Measurements from ENCODE around the gene DLEC1.
"Not testable (repeated sequence)": the region's sequence is repeated elsewhere in the genome, so short reads cannot be mapped to it uniquely, and the experiment has no call there.

Gene DLEC1

DNA sequence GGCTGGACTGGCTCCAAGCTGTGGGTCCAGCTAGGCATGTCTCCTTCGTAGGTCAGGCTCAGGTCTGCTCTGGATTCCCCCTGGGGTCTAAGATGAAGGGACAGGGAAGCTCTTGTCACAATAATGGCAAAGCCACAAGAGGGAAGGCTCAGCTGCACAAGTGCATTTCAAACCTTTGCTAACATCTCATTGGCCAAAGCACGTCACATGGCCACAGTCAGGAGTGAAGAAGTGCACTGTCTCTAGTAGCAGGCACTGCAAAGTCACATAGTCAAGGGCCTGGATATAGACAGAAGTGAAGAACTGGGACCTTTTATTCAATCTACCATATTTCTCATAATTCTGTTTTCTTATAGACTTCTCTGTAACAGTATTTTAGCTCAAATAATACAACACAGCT lies 20.1 kb downstream of the DLEC1 start:
- Histone ChIP-seq H3K27me3 (ENCODE audit: insufficient read depth, low read depth) (no peaks in the 10 kb centered on the region), H3K79me2 (ENCODE audit: insufficient read depth, low read depth) (no peaks in the 10 kb centered on the region), H2AFZ (ENCODE audit: low read depth) (no peak overlapping the region), H3K9ac (no peak overlapping the region), H3K4me1 (ENCODE audit: low read depth, poor library complexity, severe bottlenecking) (no peaks in the 10 kb centered on the region), H3K36me3 (ENCODE audit: insufficient read depth) (no peaks in the 10 kb centered on the region), H4K20me1 (ENCODE audit: insufficient read depth) (no peaks in the 10 kb centered on the region), H3K4me3 (IDR thresholded peaks at IDR 0.05; ENCODE audit: insufficient read depth, low read depth, low read length) (no peak overlapping the region), H3K27ac (no peak overlapping the region), H3K4me2 (no peak overlapping the region)
- TF ChIP-seq, protein P1, sequence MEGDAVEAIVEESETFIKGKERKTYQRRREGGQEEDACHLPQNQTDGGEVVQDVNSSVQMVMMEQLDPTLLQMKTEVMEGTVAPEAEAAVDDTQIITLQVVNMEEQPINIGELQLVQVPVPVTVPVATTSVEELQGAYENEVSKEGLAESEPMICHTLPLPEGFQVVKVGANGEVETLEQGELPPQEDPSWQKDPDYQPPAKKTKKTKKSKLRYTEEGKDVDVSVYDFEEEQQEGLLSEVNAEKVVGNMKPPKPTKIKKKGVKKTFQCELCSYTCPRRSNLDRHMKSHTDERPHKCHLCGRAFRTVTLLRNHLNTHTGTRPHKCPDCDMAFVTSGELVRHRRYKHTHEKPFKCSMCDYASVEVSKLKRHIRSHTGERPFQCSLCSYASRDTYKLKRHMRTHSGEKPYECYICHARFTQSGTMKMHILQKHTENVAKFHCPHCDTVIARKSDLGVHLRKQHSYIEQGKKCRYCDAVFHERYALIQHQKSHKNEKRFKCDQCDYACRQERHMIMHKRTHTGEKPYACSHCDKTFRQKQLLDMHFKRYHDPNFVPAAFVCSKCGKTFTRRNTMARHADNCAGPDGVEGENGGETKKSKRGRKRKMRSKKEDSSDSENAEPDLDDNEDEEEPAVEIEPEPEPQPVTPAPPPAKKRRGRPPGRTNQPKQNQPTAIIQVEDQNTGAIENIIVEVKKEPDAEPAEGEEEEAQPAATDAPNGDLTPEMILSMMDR (conservative IDR thresholded peaks at IDR 0.05; ENCODE audit: low read depth, low read length), result no peak

DNA sequence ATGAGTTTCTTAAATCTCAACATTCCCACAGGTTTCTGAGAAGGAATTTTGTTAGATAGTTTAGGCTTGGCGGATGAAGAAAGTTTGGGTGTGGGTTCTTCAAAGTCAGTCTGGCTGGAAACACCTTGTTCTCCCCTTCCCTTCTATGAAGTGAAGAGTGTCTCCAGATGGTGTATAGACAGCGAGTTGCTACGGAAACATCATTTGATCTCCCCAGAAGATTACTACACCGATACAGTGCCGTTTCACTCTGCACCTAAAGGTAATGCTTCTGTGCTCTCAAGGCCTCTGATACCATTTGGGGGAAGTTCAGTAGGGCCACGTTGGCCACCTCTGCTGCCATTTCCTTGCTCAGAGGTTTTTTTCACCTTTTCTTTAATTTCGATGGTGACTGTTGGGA lies 20.6 kb downstream of the DLEC1 start:
- no peaks in the 10 kb centered on the region for H3K36me3 ChIP-seq (ENCODE audit: insufficient read depth)
- H3K27me3 ChIP-seq (ENCODE audit: insufficient read depth, low read depth), result no peaks in the 10 kb centered on the region
- H4K20me1 ChIP-seq (ENCODE audit: insufficient read depth), result no peaks in the 10 kb centered on the region
- H3K9ac ChIP-seq, result no peak overlapping the region
- no peaks in the 10 kb centered on the region for H3K4me1 ChIP-seq (ENCODE audit: low read depth, poor library complexity, severe bottlenecking)
- H2AFZ ChIP-seq (ENCODE audit: low read depth), result no peak overlapping the region
- TF ChIP-seq, protein P1 (conservative IDR thresholded peaks at IDR 0.05; ENCODE audit: low read depth, low read length), result no peak
- H3K27ac ChIP-seq, result no peak overlapping the region
- no peaks in the 10 kb centered on the region for H3K79me2 ChIP-seq (ENCODE audit: insufficient read depth, low read depth)
- H3K4me3 ChIP-seq (IDR thresholded peaks at IDR 0.05; ENCODE audit: insufficient read depth, low read depth, low read length), result no peak overlapping the region
- no peak overlapping the region for H3K4me2 ChIP-seq

DNA sequence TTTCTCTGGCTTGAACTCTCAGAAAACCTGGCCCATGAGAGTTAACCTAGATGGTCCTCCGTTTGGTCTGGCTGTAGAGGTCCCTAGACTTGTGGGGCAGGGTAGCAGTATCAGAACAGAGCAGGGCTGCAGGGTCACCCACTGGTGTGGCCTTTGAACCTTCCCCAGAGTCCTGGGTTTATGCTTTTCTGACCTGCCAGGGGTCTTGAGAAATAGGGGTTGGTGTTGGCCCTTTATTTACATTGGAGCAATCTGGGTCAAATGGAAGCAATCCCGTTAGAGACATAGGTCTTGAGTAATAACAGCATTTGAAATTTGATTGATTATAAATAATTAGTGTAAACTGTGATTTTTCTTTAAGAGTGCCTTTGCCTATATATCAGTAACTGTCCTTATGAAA lies 23.8 kb downstream of the DLEC1 start:
- H3K4me1 ChIP-seq (ENCODE audit: low read depth, poor library complexity, severe bottlenecking), result no peaks in the 10 kb centered on the region
- H3K36me3 ChIP-seq (ENCODE audit: insufficient read depth), result no peaks in the 10 kb centered on the region
- no peak overlapping the region for H2AFZ ChIP-seq (ENCODE audit: low read depth)
- H3K27ac ChIP-seq, result no peak overlapping the region
- H3K9ac ChIP-seq, result no peak overlapping the region
- no peak overlapping the region for H3K4me3 ChIP-seq (IDR thresholded peaks at IDR 0.05; ENCODE audit: insufficient read depth, low read depth, low read length)
- H3K4me2 ChIP-seq, result no peak overlapping the region
- no peaks in the 10 kb centered on the region for H3K79me2 ChIP-seq (ENCODE audit: insufficient read depth, low read depth)
- H4K20me1 ChIP-seq (ENCODE audit: insufficient read depth), result no peaks in the 10 kb centered on the region
- H3K27me3 ChIP-seq (ENCODE audit: insufficient read depth, low read depth), result no peaks in the 10 kb centered on the region
- TF ChIP-seq, protein P1 (conservative IDR thresholded peaks at IDR 0.05; ENCODE audit: low read depth, low read length), result no peak

DNA sequence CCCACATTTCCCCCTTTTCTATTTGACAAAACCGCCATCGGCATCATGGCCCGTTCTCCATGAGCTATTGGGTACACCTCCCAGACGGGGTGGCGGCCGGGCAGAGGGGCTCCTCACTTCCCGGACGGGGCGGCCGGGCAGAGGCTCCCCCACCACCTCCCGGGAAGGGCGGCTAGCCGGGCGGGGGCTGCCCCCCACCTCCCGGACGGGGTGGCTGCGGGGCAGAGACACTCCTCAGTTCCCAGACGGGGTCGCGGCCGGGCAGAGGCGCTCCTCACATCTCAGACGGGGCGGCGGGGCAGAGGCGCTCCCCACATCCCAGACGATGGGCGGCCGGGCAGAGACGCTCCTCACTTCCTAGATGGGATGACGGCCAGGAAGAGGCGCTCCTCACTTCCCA lies 25.4 kb downstream of the DLEC1 start:
- H4K20me1 ChIP-seq (ENCODE audit: insufficient read depth); H3K27me3 ChIP-seq (ENCODE audit: insufficient read depth, low read depth); H3K36me3 ChIP-seq (ENCODE audit: insufficient read depth); H3K9ac ChIP-seq; H3K27ac ChIP-seq; H3K4me3 ChIP-seq (IDR thresholded peaks at IDR 0.05; ENCODE audit: insufficient read depth, low read depth, low read length); H3K79me2 ChIP-seq (ENCODE audit: insufficient read depth, low read depth); H3K4me2 ChIP-seq; H3K4me1 ChIP-seq (ENCODE audit: low read depth, poor library complexity, severe bottlenecking); H2AFZ ChIP-seq (ENCODE audit: low read depth): not testable (repeated sequence)

DNA sequence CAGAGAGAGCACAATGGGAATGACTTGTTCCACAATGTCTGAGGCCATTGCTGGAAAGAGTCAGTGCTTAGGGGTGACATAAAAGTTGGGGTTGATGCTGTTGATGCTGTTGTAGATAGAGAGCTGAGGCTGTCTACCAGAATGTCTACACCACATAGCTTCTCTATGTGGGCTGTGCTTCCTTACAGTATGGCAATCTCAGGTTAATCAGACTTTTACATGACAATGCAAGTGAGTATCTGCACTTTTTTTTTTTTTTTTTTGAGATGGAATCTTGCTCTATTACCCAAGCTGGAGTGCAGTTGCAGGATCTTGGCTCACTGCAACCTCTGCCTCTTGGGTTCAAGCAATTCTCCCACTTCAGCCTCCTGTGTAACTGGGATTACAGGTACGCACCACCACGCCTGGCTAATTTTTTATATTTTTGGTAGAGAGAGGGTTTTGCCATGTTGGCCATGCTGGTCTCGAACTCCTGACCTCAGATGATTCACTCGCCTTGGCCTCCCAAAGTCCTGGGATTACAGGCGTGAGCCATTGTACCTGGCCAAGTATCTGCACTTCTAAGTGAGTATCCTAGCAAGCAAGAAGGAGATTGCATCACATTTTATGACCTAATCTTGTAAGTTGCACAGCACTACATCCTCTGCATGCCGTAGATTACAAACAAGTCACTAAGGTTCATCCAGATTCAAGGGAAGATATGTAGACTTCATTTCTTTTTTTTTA lies 28.7 kb downstream of the DLEC1 start:
- Histone ChIP-seq H2AFZ (ENCODE audit: low read depth) (no peak overlapping the region), H3K4me1 (ENCODE audit: low read depth, poor library complexity, severe bottlenecking) (no peaks in the 10 kb centered on the region), H3K36me3 (ENCODE audit: insufficient read depth) (no peaks in the 10 kb centered on the region), H3K79me2 (ENCODE audit: insufficient read depth, low read depth) (no peaks in the 10 kb centered on the region), H4K20me1 (ENCODE audit: insufficient read depth) (no peaks in the 10 kb centered on the region), H3K9ac (no peak overlapping the region), H3K4me3 (IDR thresholded peaks at IDR 0.05; ENCODE audit: insufficient read depth, low read depth, low read length) (no peak overlapping the region), H3K27me3 (ENCODE audit: insufficient read depth, low read depth) (no peaks in the 10 kb centered on the region), H3K27ac (no peak overlapping the region), H3K4me2 (no peak overlapping the region)
- TF ChIP-seq, protein P1 (conservative IDR thresholded peaks at IDR 0.05; ENCODE audit: low read depth, low read length), result no peak

Measured in KMS-11 (cell line).